Stimulated activated CD4-positive, alpha-beta T cell treated with anti-CD3 and anti-CD28 coated beads, Interleukin-12 subunit alpha, Interleukin-12 subunit beta, amount 100 ng/mL, for 48 hours (primary cell): ENCODE measurements around the gene KCNRG.
"Not testable (repeated sequence)": the region's sequence is repeated elsewhere in the genome, so short reads cannot be mapped to it uniquely, and the experiment has no call there.

Experiments
- DNase-seq, 3 donors: peaks; one replicate each; pipeline ENCODE4 v3.0.0-alpha.2; 2020; ENCODE audit warnings: low read depth in 2 of 3, low spot score in 1 of 3

The KCNRG gene

GRCh38 chr13:50015258-50015657 is at the start of gene KCNRG:
Gene KCNRG, plus strand, starts transcription at chr13:50015444. Its CDS starts 50 bp downstream, at chr13:50015494.
- no peak for DNase-seq

- DNase-seq: no peak
Measured at GRCh38 chr13:49967456-49967855, 47.8 kb upstream of the KCNRG start.

- no peak for DNase-seq
Measured at GRCh38 chr13:49972709-49973108, 42.5 kb upstream of the KCNRG start.

- DNase-seq: no peak
Measured at GRCh38 chr13:49975826-49976225, 39.4 kb upstream of the KCNRG start.

GRCh38 chr13:49976314-49977258 is 38.7 kb upstream of the KCNRG start:
- peak; percentile 52 to 65 (median 59) for DNase-seq

- no peak for DNase-seq
Measured at GRCh38 chr13:49977992-49978391, 37.3 kb upstream of the KCNRG start.

GRCh38 chr13:49980266-49980665 is 35.0 kb upstream of the KCNRG start:
- no peak for DNase-seq

GRCh38 chr13:49985129-49985528 is 30.1 kb upstream of the KCNRG start:
- no peak for DNase-seq

- no peak for DNase-seq
Measured at GRCh38 chr13:49986471-49986870, 28.8 kb upstream of the KCNRG start.

- DNase-seq: not testable (repeated sequence)
Measured at GRCh38 chr13:49990612-49991011, 24.6 kb upstream of the KCNRG start.

GRCh38 chr13:49993111-49993510 is 22.1 kb upstream of the KCNRG start:
- DNase-seq: no peak

GRCh38 chr13:49993666-49994065 is 21.6 kb upstream of the KCNRG start:
- DNase-seq: no peak

- DNase-seq: no peak
Measured at GRCh38 chr13:49995625-49996101, 19.6 kb upstream of the KCNRG start.

- peak; percentile 69 to 89 (median 80) for DNase-seq
Measured at GRCh38 chr13:49996161-49996915, 18.9 kb upstream of the KCNRG start.

GRCh38 chr13:49996951-49997895 is 18.0 kb upstream of the KCNRG start, which contains the start of gene TRIM13:
Gene TRIM13, plus strand, starts transcription at chr13:49997042. Its CDS starts 14,899 bp downstream, at chr13:50011941.
- DNase-seq: peak; percentile 68 to 77 (median 69)

GRCh38 chr13:49997955-49998354 is 17.3 kb upstream of the KCNRG start:
- no peak for DNase-seq

GRCh38 chr13:49998714-49999624 is 16.3 kb upstream of the KCNRG start:
- DNase-seq: peak in 1 of 3 donors; percentile 8

GRCh38 chr13:50001287-50001686 is 14.0 kb upstream of the KCNRG start:
- no peak for DNase-seq

- DNase-seq: no peak
Measured at GRCh38 chr13:50006426-50007135, 8.7 kb upstream of the KCNRG start.
